ENCODE measurements around the gene CSTPP1.

CSTPP1 gene

GRCh38 chr11:47183969-47184368, 247.4 kb downstream of the CSTPP1 start:
- no peak for TF ChIP-seq CTCF (IDR thresholded peaks at IDR 0.05; ENCODE audit: insufficient read depth, low read depth, low read length, missing control alignments)
- H3K4me3 ChIP-seq (ENCODE audit: low read length) = no peak overlapping the region

DNA sequence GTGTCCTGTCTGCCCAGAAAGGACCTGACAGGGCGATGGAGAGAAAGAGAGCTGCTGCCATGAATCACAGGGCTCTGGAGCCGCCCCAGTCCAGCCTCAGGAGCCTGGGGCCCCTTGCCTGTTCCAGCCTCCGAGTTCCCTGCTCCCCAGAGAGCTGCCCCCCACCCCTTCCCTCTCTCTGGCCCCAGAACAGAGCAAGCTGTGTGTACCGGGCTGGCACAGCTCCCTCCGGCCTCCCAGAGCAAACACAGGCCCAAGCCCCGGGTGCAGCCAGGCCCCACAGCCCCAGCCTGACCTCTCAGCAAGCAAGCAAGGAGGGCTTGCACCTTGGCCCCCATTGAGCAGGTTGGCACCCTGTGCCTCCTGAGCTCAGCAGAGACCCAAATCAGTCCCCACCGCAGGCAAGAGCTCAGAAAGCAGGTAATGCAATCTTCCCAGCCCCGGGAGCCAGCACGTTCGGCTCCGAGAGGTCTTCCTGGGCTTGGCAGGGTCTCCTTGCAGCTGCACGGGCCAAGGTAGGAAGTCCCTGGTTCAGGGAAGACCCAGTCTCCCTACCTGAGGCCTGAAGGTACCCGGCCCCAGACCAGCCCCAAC, 248.2 kb downstream of the CSTPP1 start:
- TF ChIP-seq CTCF (IDR thresholded peaks at IDR 0.05; ENCODE audit: insufficient read depth, low read depth, low read length, missing control alignments) = no peak
- peak; percentile 40 for DNase-seq (ENCODE audit: low read depth)
- peak overlapping the region; percentile 71 for H3K4me3 ChIP-seq (ENCODE audit: low read length)

More at GRCh38 chr11:47183969-47184368, 247.4 kb downstream of the CSTPP1 start:
- DNase-seq (ENCODE audit: low read depth) = no peak

GRCh38 chr11:47185305-47186075, 248.9 kb downstream of the CSTPP1 start:
- no peak for TF ChIP-seq CTCF (IDR thresholded peaks at IDR 0.05; ENCODE audit: insufficient read depth, low read depth, low read length, missing control alignments)
- peak; percentile 74 for DNase-seq (ENCODE audit: low read depth)
- H3K4me3 ChIP-seq (ENCODE audit: low read length) = peak overlapping the region; percentile 71

DNA sequence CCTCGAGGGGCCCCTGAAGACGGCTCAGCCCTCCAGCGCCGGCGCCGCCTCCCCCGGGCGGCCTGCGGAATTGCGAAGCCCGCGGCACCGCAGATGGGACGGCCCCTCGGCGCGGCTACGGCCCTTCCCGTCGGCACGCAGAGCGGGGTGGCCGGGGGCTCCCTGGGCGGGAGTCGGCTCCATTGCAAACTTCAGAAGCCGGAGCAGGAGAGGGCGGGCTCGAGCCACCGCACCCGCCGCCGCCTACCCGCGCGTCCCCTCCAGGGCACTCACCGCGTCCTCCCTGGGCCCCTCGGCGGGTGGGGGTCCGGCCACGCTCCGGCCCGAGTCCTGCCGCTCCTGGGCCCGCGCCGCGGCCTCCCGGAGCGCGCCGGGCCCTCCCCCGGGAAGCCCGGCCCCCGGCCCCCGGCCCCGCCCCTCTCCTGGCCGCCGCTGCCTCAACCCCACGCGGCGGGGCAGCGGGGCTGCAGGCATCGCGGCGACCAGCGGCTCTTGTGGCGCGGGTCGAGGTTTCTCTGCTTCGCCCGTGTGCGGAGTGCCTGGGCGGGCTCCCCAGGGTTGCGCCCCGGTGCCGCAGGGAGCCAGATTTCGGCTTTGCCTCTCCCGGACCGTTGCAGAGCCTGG, 249.6 kb downstream of the CSTPP1 start, which contains the start of gene PACSIN3:
TSS of gene PACSIN3 (minus strand) at position 359 of the 624 bp plus-strand sequence. CDS start 3,707 bp downstream, outside the sequence.
- DNase-seq (ENCODE audit: low read depth) = peak; percentile 55
- TF ChIP-seq CTCF (IDR thresholded peaks at IDR 0.05; ENCODE audit: insufficient read depth, low read depth, low read length, missing control alignments) = peak; percentile 4
- peak within 1 kb of the TSS; percentile 71 for H3K4me3 ChIP-seq (ENCODE audit: low read length)

GRCh38 chr11:47186700-47187695, 250.4 kb downstream of the CSTPP1 start:
- peak; percentile 63 for DNase-seq (ENCODE audit: low read depth)
- H3K4me3 ChIP-seq (ENCODE audit: low read length) = peak overlapping the region; percentile 42
- TF ChIP-seq CTCF (IDR thresholded peaks at IDR 0.05; ENCODE audit: insufficient read depth, low read depth, low read length, missing control alignments) = peak; percentile 0

DNA sequence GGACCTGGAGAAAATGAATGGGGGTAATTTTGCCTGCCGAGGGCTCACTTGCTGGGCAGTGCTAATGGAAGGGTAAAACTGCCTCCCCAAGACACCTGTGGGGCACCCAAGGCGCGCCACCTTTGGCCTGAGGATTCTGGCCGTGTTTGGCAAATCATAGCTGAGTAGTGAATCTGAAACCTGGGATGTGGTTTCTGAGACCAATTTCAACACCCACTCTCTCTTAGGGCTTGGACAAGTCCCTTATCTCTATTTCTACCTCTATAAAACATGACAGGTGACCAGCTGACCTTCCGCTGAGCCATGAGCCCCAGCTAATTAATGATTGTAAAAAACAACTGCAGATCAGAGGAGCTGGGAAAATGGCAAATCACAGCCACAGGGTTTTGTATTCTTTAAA, 251.2 kb downstream of the CSTPP1 start:
- DNase-seq (ENCODE audit: low read depth) = no peak
- no peak overlapping the region for H3K4me3 ChIP-seq (ENCODE audit: low read length)
- no peak for TF ChIP-seq CTCF (IDR thresholded peaks at IDR 0.05; ENCODE audit: insufficient read depth, low read depth, low read length, missing control alignments)

Data from epithelial cell of esophagus (primary cell).